NT2/D1 (cell line): ENCODE measurements around the gene UNC5B.

ENCODE experiments used
- DNase-seq: peaks from one replicate; pipeline ENCODE4 v3.0.0-alpha.2; 2011; ENCODE audit warnings: low read depth, low spot score
- H3K27me3 ChIP-seq: 2 replicates; pipeline ENCODE4 v1.6.0; 2011; ENCODE audit warnings: mild to moderate bottlenecking; ENCODE audit not compliant: insufficient read length, insufficient read depth
- H3K36me3 ChIP-seq: 2 replicates; pipeline ENCODE4 v1.6.1; 2011; ENCODE audit warnings: mild to moderate bottlenecking, low read length, mixed read lengths; ENCODE audit not compliant: insufficient read depth, insufficient read length
- H3K4me1 ChIP-seq: 2 replicates; pipeline ENCODE4 v1.5.1; 2011; ENCODE audit not compliant: insufficient read depth, insufficient read length
- H3K4me3 ChIP-seq: 2 replicates; pipeline ENCODE4 v1.5.1; 2011; ENCODE audit warnings: low read depth; ENCODE audit not compliant: insufficient read length
- H3K9ac ChIP-seq: 2 replicates; pipeline ENCODE4 v1.6.0; 2011; ENCODE audit warnings: low read depth; ENCODE audit not compliant: insufficient read length
- H3K9me3 ChIP-seq: 2 replicates; pipeline ENCODE4 v1.5.1; 2011; ENCODE audit warnings: mild to moderate bottlenecking, low read length; ENCODE audit not compliant: insufficient read depth
- SUZ12 ChIP-seq: IDR thresholded peaks from 2 replicates; pipeline ENCODE4 v1.6.1; 2011; ENCODE audit not compliant: insufficient read length, insufficient read depth; ENCODE audit errors: extremely low read depth
- YY1 ChIP-seq: IDR thresholded peaks from 2 replicates; pipeline ENCODE4 v1.6.1; 2011; ENCODE audit not compliant: insufficient read length, insufficient read depth
- ZNF274 ChIP-seq: IDR thresholded peaks from 2 replicates; pipeline ENCODE4 v1.6.1; 2011; ENCODE audit warnings: mild to moderate bottlenecking, low read depth, low read length

Gene UNC5B

GRCh38 chr10:71312811-71313789 is 100.7 kb downstream of the UNC5B start:
- Histone ChIP-seq H3K9me3 (no peaks in the 10 kb centered on the region), H3K27me3 (peaks cover 13% of the 10 kb centered on the region), H3K4me1 (peaks cover 2% of the 10 kb centered on the region), H3K4me3 (no peak overlapping the region), H3K36me3 (no peaks in the 10 kb centered on the region), H3K9ac (no peak overlapping the region)
- no peak for DNase-seq
- TF ChIP-seq SUZ12: no peak
- TF ChIP-seq YY1: no peak

DNA sequence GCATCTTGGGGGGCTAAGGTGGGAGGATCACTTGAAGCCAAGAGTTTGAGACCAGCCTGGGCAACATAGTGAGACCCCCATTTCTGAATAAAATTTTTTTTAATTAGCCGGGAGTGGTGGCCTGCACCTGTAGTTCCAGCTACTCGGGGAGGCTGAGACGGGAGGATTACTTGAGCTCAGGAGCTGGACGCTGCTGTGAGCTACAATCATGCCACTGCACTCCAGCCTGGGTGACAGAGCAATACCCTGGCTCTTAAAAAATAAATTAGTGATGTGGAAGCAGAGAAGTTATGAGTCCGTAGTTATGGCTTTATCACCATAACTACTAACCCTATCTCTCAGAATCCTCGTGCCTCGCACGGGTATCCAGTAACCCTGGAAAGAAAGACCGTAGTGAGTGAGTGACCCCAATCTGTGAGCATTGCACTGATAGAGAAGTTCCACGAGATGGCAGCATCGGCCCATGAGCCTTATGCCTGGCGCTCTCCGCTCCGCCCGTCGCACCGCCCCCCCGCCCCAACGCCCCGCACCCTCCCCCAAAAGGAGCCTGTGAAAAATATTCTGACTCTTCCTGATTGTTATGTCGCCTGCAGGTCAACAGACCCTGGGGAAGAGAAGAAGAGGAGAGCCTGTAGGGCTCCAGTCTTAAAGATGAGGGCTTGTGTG is 101.8 kb downstream of the UNC5B start:
- peak overlapping the region; percentile 10 for H3K9ac ChIP-seq
- TF ChIP-seq SUZ12 (no peak), YY1 (no peak), ZNF274 (no peak)

DNA sequence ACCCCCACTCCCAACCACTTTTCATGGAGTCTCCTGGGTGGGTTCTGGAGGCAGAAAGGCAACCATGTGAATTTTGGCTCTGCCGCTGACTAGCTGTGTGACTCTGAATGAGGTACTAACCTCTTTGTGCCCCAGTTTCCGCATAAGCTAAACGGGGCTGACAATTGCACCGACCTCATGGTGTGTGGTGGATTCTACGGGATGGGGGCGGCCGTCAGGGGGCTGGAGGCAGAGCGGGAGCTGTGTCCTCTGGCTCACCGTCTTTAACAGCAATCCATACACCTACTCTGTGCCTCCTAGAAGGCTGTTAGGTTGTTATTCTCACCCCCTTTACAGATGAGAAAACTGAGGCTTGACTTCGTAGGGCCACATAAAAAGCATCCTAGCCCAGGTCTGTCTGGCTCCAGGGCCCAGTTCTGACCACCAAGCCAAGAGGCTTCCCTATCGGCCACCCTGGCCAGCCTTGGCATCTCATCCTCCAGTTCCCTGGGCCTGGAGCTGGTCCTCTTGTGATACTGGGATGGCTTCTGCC is 102.4 kb downstream of the UNC5B start:
- peaks cover 7% of the 10 kb centered on the region for H3K4me1 ChIP-seq
- no peaks in the 10 kb centered on the region for H3K36me3 ChIP-seq
- TF ChIP-seq YY1 (no peak), SUZ12 (no peak), ZNF274 (no peak)
- no peaks in the 10 kb centered on the region for H3K9me3 ChIP-seq
- peaks cover 13% of the 10 kb centered on the region for H3K27me3 ChIP-seq
- no peak overlapping the region for H3K4me3 ChIP-seq
- DNase-seq: no peak
- H3K9ac ChIP-seq: no peak overlapping the region

More for the DNA sequence above, 101.8 kb downstream of the UNC5B start:
- no peaks in the 10 kb centered on the region for H3K9me3 ChIP-seq
- no peak overlapping the region for H3K4me3 ChIP-seq
- peaks cover 5% of the 10 kb centered on the region for H3K4me1 ChIP-seq
- no peaks in the 10 kb centered on the region for H3K36me3 ChIP-seq
- DNase-seq: peak; percentile 30
- peaks cover 13% of the 10 kb centered on the region for H3K27me3 ChIP-seq

DNA sequence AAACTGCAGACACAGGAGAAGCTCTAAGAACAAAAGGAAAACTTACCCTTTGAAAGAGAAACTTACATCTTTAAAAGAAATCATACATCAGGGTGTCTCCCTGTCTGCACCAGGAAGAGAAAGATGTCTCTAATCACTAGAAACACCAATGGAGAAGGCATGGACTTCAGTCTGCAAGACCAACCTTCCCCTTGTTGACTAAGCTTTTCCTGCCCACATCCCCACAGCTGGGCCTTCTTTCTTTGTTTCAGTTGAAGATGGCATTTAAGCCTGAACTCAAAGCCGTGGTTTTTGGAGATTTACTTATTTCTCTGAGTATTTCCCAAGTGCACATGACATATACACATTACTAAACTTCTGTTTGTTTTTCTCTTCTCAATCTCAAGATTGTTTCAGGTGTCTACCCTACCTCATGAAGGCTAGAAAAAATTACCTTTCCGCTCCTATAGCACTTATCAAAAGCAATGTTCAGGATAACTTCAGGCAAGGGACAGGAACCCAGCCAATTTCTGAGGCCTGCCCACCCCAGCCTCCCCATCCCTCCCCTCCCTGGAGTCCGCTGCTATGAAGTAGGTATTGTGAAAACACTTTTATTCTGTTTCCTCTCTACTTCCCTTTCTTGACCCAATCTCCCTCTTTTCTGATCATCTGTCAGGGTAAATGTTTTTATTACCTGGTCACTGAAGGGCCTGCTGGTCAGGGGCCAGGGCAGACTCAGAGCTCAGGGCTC is 103.9 kb downstream of the UNC5B start:
- no peaks in the 10 kb centered on the region for H3K9me3 ChIP-seq
- no peaks in the 10 kb centered on the region for H3K36me3 ChIP-seq
- no peak overlapping the region for H3K4me3 ChIP-seq
- H3K4me1 ChIP-seq: peaks cover 9% of the 10 kb centered on the region
- peaks cover 13% of the 10 kb centered on the region for H3K27me3 ChIP-seq
- DNase-seq: no peak
- TF ChIP-seq SUZ12: no peak
- no peak for TF ChIP-seq ZNF274
- TF ChIP-seq YY1: no peak
- no peak overlapping the region for H3K9ac ChIP-seq

- H3K9me3 ChIP-seq: no peaks in the 10 kb centered on the region
- DNase-seq: no peak
- no peaks in the 10 kb centered on the region for H3K36me3 ChIP-seq
- H3K9ac ChIP-seq: no peak overlapping the region
- peaks cover 9% of the 10 kb centered on the region for H3K4me1 ChIP-seq
- no peak overlapping the region for H3K4me3 ChIP-seq
- no peak for TF ChIP-seq SUZ12
- no peak for TF ChIP-seq ZNF274
- TF ChIP-seq YY1: no peak
- peaks cover 13% of the 10 kb centered on the region for H3K27me3 ChIP-seq
These were observed 104.4 kb downstream of the UNC5B start for GRCh38 chr10:71316786-71317160.

DNA sequence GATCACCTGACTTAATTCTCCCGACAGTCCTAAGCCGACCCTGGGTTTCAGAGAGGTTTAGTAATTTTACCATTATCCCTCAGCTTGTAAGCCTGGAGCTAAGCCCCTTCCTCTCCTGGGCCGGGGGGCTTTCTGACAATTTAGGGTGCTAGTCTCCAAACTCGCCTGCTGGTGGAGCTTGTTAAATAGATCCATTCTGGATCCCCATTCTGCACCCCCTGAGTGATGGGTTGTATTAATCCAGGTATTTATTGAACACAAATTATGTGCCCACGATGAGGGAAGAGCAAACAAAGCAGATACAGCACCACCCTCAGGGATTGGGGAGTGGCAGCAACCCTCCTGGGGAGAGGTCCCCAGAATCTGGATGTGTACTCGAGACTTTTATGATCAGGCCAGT is 105.4 kb downstream of the UNC5B start:
- no peak overlapping the region for H3K4me3 ChIP-seq
- H3K27me3 ChIP-seq: peaks cover 13% of the 10 kb centered on the region
- no peak for DNase-seq
- H3K9me3 ChIP-seq: no peaks in the 10 kb centered on the region
- peaks cover 2% of the 10 kb centered on the region for H3K36me3 ChIP-seq
- H3K4me1 ChIP-seq: peaks cover 9% of the 10 kb centered on the region
- TF ChIP-seq ZNF274: no peak
- no peak for TF ChIP-seq YY1
- TF ChIP-seq SUZ12: no peak
- no peak overlapping the region for H3K9ac ChIP-seq
